Pancreas (tissue), 10 donors: ENCODE data around the gene RBMS3. TPM values are rescaled to one million over a fixed set of nuclear protein-coding genes. Genes with fewer than 3 reads are reported as not detected.

Experiments
- ATAC-seq, 4 donors: fragments of 200-7000 bp; cut with Tn5 transposase; one replicate each; pipeline versions ENCODE4 v1.8.0 to v1.9.1; 2020; ENCODE audit warnings: mild to moderate bottlenecking in 4 of 4, moderate library complexity in 4 of 4
- DNase-seq, 6 donors: peaks; one replicate each; pipeline ENCODE4 v3.0.0-alpha.2; 2020
- FAIRE-seq: peaks from 2 replicates; lab custom pipeline; 2012; peaks lifted over from hg19 to GRCh38; lab: Jason Lieb, UNC
- H3K27ac ChIP-seq, 4 donors: fragments of 200-600 bp; sonication (generic); 1 replicate in 3 of 4; 2 replicates in 1 of 4; pipeline versions ENCODE4 v1.5.0 to v1.8.0; 2020
- H3K27me3 ChIP-seq, 4 donors: fragments of 200-600 bp; one replicate each; pipeline ENCODE4 v1.8.0; 2021
- H3K36me3 ChIP-seq, 3 donors: fragments of 200-600 bp; sonication (generic) in 1 of 3; one replicate each; pipeline versions ENCODE4 v1.5.0 to v1.8.0; 2020 to 2021
- H3K4me1 ChIP-seq, 3 donors: fragments of 200-600 bp; one replicate each; pipeline ENCODE4 v1.8.0; 2021
- H3K4me3 ChIP-seq, 4 donors: fragments of 200-600 bp; sonication (generic) in 2 of 4; one replicate each; pipeline versions ENCODE4 v1.5.0 to v1.8.0; 2020 to 2021
- H3K9me3 ChIP-seq, 4 donors: fragments of 200-600 bp; one replicate each; pipeline ENCODE4 v1.8.0; 2021
- WGBS, 2 donors: extraction: QIAGEN DNeasy Blood & Tissue Kit; methylation state at CpG; one replicate each; pipeline ENCODE4 v1.1.7; 2013; 5-methylcytosine and 5-hydroxymethylcytosine counted together
- intact Hi-C, 3 donors: fragments of 100-400 bp; cut with DNase I; formaldehyde crosslinking; loops; one replicate each; pipeline versions ENCODE4 v1.11.1 to v1.14.2; 2022
- polyA plus RNA-seq, 2 donors: library from polyadenylated mRNA; stranded (reverse); fragments of 200-250 nt; gene quantifications; one replicate each; pipeline ENCODE4 v1.2.3, GENCODE V29; 2013
- total RNA-seq, 6 donors: library from RNA; stranded (reverse); fragmentation: NEBNext Ultra II Directional in 4 of 6; extraction: Animal tissue kit (Norgen Biotek cat#: 25700) in 4 of 6; gene quantifications; one replicate each; pipeline versions ENCODE4 v1.2.1 to v1.2.4, GENCODE V29; 2021 to 2023
- TF ChIP-seq, protein P1 (sequence below), 4 donors: fragments of 200-600 bp; sonication (generic) in 3 of 4; IDR thresholded peaks; one replicate each; pipeline versions ENCODE4 v1.5.0 to v1.8.0; 2021; ENCODE audit warnings: antibody characterized with exemption in 4 of 4
- donor health status: healthy with polysubstance abuse.
- donor health status: DM: no; HTN: no; CAD: no; lungs with moderate emphysema.
- donor health status: DM: no; HTN: no; CAD: no.
- donor health status: control.
- donor health status: control.
- donor health status: Bipolar disorder and iron deficiency.
- donor health status: DM: yes; HTN: yes; CAD: no.
- donor health status: DM: no; HTN: no; CAD: no.
- donor health status: DM: no; HTN: no; CAD: no.
- donor health status: DM: yes; HTN: yes; CAD: no.

RBMS3 gene
- total and polyA plus RNA-seq, 8 donors = 4.0 to 10.0 (median 6.6) TPM

DNA sequence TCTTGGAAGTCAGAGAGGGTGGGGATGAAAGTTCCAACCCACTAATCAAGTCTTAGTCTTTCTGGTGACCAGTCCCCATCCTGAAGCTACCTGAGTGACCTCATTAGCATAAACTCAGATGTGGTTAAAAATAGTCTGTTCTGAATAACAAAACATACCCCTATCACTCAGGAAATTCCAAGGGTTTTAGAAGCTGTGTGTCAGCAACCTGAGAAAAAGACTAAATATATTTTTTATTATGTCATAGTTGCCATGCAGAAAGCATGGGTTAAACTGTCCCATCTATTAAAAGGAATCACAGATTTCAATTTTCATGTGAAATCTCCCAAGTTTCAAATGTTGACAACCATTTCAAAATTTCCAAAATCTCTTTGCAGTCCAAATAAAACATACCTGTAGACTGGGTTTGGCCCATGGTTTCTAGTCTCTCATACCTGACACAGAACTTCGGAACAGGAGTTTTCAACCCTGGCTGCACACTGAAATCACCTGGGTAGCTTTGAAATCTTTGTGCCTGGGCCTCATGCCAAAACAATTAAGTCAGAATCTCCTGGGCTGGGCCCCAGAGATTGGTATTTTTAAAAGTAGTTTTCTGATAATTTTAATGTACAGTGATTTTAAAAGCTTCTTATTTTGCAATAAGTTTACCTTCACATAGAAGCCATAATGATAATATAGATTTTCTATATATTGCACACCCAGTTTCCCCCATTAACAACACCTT is 476.3 kb downstream of the RBMS3 start:
- ATAC-seq = peak; percentile 72 to 82 (median 77)
- no peak for FAIRE-seq
- peak overlapping the region in 1 of 4 donors; percentile 35 for H3K27ac ChIP-seq

DNA sequence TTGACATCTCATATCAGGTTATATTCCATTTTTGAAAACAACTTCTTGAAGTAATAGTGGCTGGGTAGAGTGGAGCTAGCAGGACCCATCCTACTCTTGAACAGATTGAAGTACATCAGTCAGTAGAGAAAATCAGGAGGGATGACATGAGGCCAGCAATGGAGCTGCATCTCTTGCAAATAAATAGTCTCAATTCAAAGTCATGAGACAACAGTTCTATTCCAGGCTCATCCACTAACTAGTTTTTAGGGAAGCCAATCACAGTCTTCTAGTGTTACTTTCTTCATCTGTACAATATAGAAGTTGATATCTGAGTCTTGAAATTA is 477.2 kb downstream of the RBMS3 start:
- Histone ChIP-seq H3K4me1 (peaks cover 15 to 28% (median 26%) of the 10 kb centered on the region in 3 donors), H3K36me3 (no peaks in the 10 kb centered on the region), H3K27ac (peak overlapping the region in 2 of 4 donors; percentile 35 to 52), H3K27me3 (no peaks in the 10 kb centered on the region), H3K4me3 (no peak overlapping the region), H3K9me3 (no peaks in the 10 kb centered on the region)
- DNase-seq (no peak), ATAC-seq (no peak), FAIRE-seq (no peak)
- intact Hi-C loops = no loop called here
- TF ChIP-seq, protein P1, sequence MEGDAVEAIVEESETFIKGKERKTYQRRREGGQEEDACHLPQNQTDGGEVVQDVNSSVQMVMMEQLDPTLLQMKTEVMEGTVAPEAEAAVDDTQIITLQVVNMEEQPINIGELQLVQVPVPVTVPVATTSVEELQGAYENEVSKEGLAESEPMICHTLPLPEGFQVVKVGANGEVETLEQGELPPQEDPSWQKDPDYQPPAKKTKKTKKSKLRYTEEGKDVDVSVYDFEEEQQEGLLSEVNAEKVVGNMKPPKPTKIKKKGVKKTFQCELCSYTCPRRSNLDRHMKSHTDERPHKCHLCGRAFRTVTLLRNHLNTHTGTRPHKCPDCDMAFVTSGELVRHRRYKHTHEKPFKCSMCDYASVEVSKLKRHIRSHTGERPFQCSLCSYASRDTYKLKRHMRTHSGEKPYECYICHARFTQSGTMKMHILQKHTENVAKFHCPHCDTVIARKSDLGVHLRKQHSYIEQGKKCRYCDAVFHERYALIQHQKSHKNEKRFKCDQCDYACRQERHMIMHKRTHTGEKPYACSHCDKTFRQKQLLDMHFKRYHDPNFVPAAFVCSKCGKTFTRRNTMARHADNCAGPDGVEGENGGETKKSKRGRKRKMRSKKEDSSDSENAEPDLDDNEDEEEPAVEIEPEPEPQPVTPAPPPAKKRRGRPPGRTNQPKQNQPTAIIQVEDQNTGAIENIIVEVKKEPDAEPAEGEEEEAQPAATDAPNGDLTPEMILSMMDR (IDR thresholded peaks at IDR 0.05) = no peak

More for the DNA sequence above, 476.3 kb downstream of the RBMS3 start:
- Histone ChIP-seq H3K4me3 (no peak overlapping the region), H3K9me3 (no peaks in the 10 kb centered on the region), H3K36me3 (no peaks in the 10 kb centered on the region), H3K27me3 (no peaks in the 10 kb centered on the region), H3K4me1 (peaks cover 15 to 28% (median 26%) of the 10 kb centered on the region in 3 donors)
- TF ChIP-seq, protein P1 (IDR thresholded peaks at IDR 0.05) = no peak
- intact Hi-C loops = no loop called here
- peak in 4 of 6 donors; percentile 24 to 62 (median 42) for DNase-seq
- WGBS, 2 donors = 10 to 14% methylated on average over 1 of the region's 1 CpG

DNA sequence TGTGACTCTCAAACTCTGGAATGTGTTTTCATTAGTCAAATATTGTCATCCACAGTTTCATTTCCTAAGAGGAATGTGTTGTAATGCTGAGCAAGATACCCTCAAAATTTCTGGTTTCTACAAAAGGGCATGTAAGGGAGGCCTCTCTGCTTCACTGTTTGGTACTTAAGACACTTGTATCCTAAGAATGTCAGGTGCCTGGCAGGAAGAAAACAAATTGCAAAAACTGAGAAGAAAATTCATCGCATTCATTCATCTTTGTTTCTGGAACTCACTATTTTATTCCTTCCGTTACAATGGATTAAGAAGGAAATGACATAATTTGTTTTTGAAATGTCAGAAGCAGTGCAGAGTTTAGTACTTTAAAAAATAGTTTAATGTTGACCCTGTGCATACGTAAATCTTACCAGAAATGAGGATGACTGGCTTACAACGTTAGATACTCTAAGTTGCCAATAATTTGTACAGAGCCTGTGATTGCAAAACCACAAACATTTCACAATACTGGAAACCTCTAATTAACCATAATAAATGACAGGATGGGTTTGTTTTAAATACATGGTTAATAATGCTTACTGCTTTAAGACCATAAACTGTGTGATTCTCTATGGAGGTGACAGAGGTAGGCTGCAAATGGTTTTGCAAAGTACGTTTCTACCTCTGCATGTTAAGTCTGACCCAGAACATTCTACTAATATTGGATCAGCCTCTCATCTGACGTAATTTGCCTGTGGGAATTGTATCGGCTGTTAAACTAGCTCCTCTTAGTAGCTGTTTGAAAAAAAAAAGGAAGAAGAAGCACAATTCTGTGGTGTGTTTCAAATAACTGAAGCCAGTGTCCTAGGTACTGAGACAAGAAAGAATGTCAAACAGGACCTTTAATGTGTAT is 477.8 kb downstream of the RBMS3 start:
- peak in 3 of 6 donors; percentile 31 to 45 (median 34) for DNase-seq
- Histone ChIP-seq H3K36me3 (no peaks in the 10 kb centered on the region), H3K4me3 (no peak overlapping the region), H3K27me3 (no peaks in the 10 kb centered on the region), H3K27ac (peak overlapping the region in 2 of 4 donors; percentile 35 to 52), H3K9me3 (no peaks in the 10 kb centered on the region), H3K4me1 (peaks cover 15 to 28% (median 26%) of the 10 kb centered on the region in 3 donors)
- no peak for FAIRE-seq
- TF ChIP-seq, protein P1 (IDR thresholded peaks at IDR 0.05) = no peak
- intact Hi-C loops = no loop called here
- peak; percentile 85 to 90 (median 88) for ATAC-seq
- whole genome bisulfite sequencing, 2 donors = 31 to 34% methylated on average over 7 of the region's 7 CpGs

DNA sequence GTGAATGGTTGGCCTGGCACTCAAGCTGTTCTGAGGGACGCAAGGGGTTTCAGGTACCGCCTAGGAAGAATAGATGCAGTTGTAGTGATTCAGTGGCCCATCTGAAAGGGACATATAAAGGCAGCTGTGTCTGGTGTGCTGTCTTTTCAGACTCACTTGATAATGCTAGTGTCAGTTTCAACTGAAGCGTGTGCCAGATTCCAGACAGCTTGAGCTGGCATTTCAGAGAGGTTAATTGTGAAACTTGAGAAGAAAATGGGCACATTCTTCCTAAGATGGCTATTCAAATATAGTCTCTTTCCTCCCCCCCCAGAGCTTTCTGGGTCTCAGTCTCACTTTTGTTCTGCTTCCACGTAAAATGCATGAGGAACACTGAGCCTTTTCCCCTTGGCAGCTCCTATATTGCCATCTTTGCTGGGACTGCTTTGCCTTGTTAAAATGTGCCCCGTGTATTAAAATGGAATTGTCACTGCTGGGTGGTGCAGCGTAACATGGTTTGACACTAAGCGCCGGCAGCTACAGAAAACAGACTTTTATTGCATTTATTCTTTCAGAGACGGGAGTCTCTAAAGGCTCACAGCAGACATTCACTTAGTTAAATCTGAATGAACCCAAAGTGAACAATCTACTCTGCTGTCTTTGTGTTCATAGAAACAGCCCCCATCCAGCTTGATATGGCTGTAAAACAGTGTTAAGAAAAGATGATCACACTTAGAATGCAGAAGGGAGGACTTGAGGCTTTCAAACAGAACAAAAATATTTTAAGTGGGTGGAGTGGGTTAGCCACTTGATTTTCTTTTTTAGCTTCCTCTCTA is 478.7 kb downstream of the RBMS3 start:
- H3K4me1 ChIP-seq = peaks cover 15 to 28% (median 26%) of the 10 kb centered on the region in 3 donors
- 85 to 92% methylated on average over 9 of the region's 9 CpGs for WGBS, 2 donors
- H3K4me3 ChIP-seq = no peak overlapping the region
- FAIRE-seq = no peak
- peak in 3 of 4 donors; percentile 14 to 36 (median 28) for ATAC-seq
- TF ChIP-seq, protein P1 (IDR thresholded peaks at IDR 0.05) = no peak
- H3K9me3 ChIP-seq = no peaks in the 10 kb centered on the region
- peak in 1 of 6 donors; percentile 9 for DNase-seq
- H3K36me3 ChIP-seq = no peaks in the 10 kb centered on the region
- intact Hi-C loops = no loop called here
- no peaks in the 10 kb centered on the region for H3K27me3 ChIP-seq
- H3K27ac ChIP-seq = peak overlapping the region in 2 of 4 donors; percentile 35 to 52
